ENCODE data around the gene RGS12. TPM values are rescaled to one million over a fixed set of nuclear protein-coding genes. Genes with fewer than 3 reads are reported as not detected.

The RGS12 gene
- total RNA-seq, 1 experiment from 2014 or later, result 36.6 TPM

GRCh38 chr4:3302173-3302785 lies 9.5 kb downstream of the RGS12 start:
- no peak overlapping the region for H2AFZ ChIP-seq
- H3F3A ChIP-seq (ENCODE audit: insufficient read depth, low read depth), result no peaks in the 10 kb centered on the region
- no peak overlapping the region for H3K27ac ChIP-seq
- no peak overlapping the region for H3K4me2 ChIP-seq
- no TSS peak for BruUV-seq (replicated peaks)
- no peak for DNase-seq
- no peaks in the 10 kb centered on the region for H3K79me2 ChIP-seq (ENCODE audit: low read depth)
- no peak overlapping the region for H3K4me3 ChIP-seq
- H3K27me3 ChIP-seq (ENCODE audit: insufficient read depth, low read depth), result no peaks in the 10 kb centered on the region
- no peaks in the 10 kb centered on the region for H3K9me3 ChIP-seq (ENCODE audit: insufficient read depth, low read depth)
- intact Hi-C loops (cut with micrococcal nuclease; ENCODE audit: unreplicated experiment), result no loop called here
- no peaks in the 10 kb centered on the region for H3K9me2 ChIP-seq (ENCODE audit: insufficient read depth)
- CTCF ChIA-PET, result no interaction called here
- no peaks in the 10 kb centered on the region for H3K36me3 ChIP-seq (ENCODE audit: low read depth)
- no peaks in the 10 kb centered on the region for H4K20me1 ChIP-seq (ENCODE audit: insufficient read depth)
- POLR2A ChIA-PET (ENCODE audit: unreplicated experiment), result interaction anchor here (0.6 kb wide), 1 partner anchor 263 kb away, joined by 5 read pairs; no protein-coding TSS in a partner anchor
- no peaks in the 10 kb centered on the region for H3K4me1 ChIP-seq (replicated peaks; ENCODE audit: insufficient read depth)
- no peak for TF ChIP-seq EZH2 (IDR thresholded peaks at IDR 0.05; ENCODE audit: low read depth)
- no peak for TF ChIP-seq CTCF (conservative IDR thresholded peaks at IDR 0.05)

- Histone ChIP-seq H3K4me2 (no peak overlapping the region), H2AFZ (no peak overlapping the region), H3K9me2 (ENCODE audit: insufficient read depth) (no peaks in the 10 kb centered on the region), H3K27me3 (ENCODE audit: insufficient read depth, low read depth) (no peaks in the 10 kb centered on the region), H3K27ac (no peak overlapping the region), H3K79me2 (ENCODE audit: low read depth) (no peaks in the 10 kb centered on the region), H4K20me1 (ENCODE audit: insufficient read depth) (no peaks in the 10 kb centered on the region), H3K9me3 (ENCODE audit: insufficient read depth, low read depth) (no peaks in the 10 kb centered on the region), H3K36me3 (ENCODE audit: low read depth) (no peaks in the 10 kb centered on the region), H3K4me3 (no peak overlapping the region), H3K4me1 (replicated peaks; ENCODE audit: insufficient read depth) (no peaks in the 10 kb centered on the region), H3F3A (ENCODE audit: insufficient read depth, low read depth) (no peaks in the 10 kb centered on the region)
- no peak for DNase-seq
- intact Hi-C loops (cut with micrococcal nuclease; ENCODE audit: unreplicated experiment), result no loop called here
- ChIA-PET POLR2A (ENCODE audit: unreplicated experiment) (interaction anchor here (0.6 kb wide), 1 partner anchor 263 kb away, joined by 5 read pairs; no protein-coding TSS in a partner anchor), CTCF (no interaction called here)
- TF ChIP-seq EZH2 (IDR thresholded peaks at IDR 0.05; ENCODE audit: low read depth) (no peak), CTCF (conservative IDR thresholded peaks at IDR 0.05) (no peak)
- BruUV-seq (replicated peaks), result no TSS peak
These were observed 10.2 kb downstream of the RGS12 start for GRCh38 chr4:3302786-3303564.

DNA sequence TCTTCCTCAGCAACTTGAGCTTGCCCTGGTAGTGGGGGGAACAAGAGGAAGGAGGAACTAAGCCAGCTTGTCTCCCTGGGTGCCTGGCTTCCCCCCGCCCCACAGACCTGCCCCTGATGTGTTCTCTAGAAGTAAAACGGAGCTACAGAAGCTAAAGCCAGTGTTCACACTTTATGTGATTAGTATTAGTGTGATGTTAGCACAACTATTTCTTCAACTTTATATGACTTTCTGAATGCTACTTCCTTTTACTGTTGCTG lies 10.7 kb downstream of the RGS12 start:
- Histone ChIP-seq H3K36me3 (ENCODE audit: low read depth) (no peaks in the 10 kb centered on the region), H2AFZ (no peak overlapping the region), H3K4me3 (no peak overlapping the region), H3K27ac (no peak overlapping the region), H3F3A (ENCODE audit: insufficient read depth, low read depth) (no peaks in the 10 kb centered on the region), H4K20me1 (ENCODE audit: insufficient read depth) (no peaks in the 10 kb centered on the region), H3K27me3 (ENCODE audit: insufficient read depth, low read depth) (no peaks in the 10 kb centered on the region), H3K4me1 (replicated peaks; ENCODE audit: insufficient read depth) (no peaks in the 10 kb centered on the region), H3K79me2 (ENCODE audit: low read depth) (no peaks in the 10 kb centered on the region), H3K9me2 (ENCODE audit: insufficient read depth) (no peaks in the 10 kb centered on the region), H3K4me2 (no peak overlapping the region), H3K9me3 (ENCODE audit: insufficient read depth, low read depth) (no peaks in the 10 kb centered on the region)
- TF ChIP-seq EZH2 (IDR thresholded peaks at IDR 0.05; ENCODE audit: low read depth) (no peak), CTCF (conservative IDR thresholded peaks at IDR 0.05) (no peak)
- intact Hi-C loops (cut with micrococcal nuclease; ENCODE audit: unreplicated experiment), result no loop called here
- BruUV-seq (replicated peaks), result no TSS peak
- CTCF ChIA-PET, result no interaction called here
- POLR2A ChIA-PET (ENCODE audit: unreplicated experiment), result no interaction called here
- no peak for DNase-seq

All from PC-9 (cell line).